Progenitor cell of endocrine pancreas (in vitro differentiated cells): Measurements from ENCODE around the gene VGLL2. TPM values are rescaled to one million over a fixed set of nuclear protein-coding genes. Genes with fewer than 3 reads are reported as not detected.
"Not testable (repeated sequence)": the region's sequence is repeated elsewhere in the genome, so short reads cannot be mapped to it uniquely, and the experiment has no call there.

Experiments
- DNase-seq: peaks from one replicate; pipeline ENCODE4 v3.0.0; 2021; ENCODE audit warnings: low spot score; ENCODE audit not compliant: unreplicated experiment
- H3K27ac Mint-ChIP-seq: 2 replicates; pipeline ENCODE4 v1.8.0; 2021; ENCODE audit warnings: mild to moderate bottlenecking, moderate library complexity, mixed read lengths
- H3K27me3 Mint-ChIP-seq: 2 replicates; pipeline ENCODE4 v1.8.0; 2021; ENCODE audit warnings: mixed read lengths
- H3K36me3 Mint-ChIP-seq: 2 replicates; pipeline ENCODE4 v1.8.0; 2022; ENCODE audit warnings: mixed read lengths; ENCODE audit not compliant: insufficient read depth
- H3K4me1 Mint-ChIP-seq: 2 replicates; pipeline ENCODE4 v1.8.0; 2021; ENCODE audit warnings: low read depth, mixed read lengths
- H3K4me3 Mint-ChIP-seq: 2 replicates; pipeline ENCODE4 v1.8.0; 2021; ENCODE audit warnings: low read depth, mild to moderate bottlenecking, moderate library complexity, mixed read lengths
- H3K9me3 Mint-ChIP-seq: 2 replicates; pipeline ENCODE4 v1.8.0; 2021; ENCODE audit warnings: low read depth, mixed read lengths
- total RNA-seq: library from RNA; stranded (reverse); gene quantifications from 2 replicates; pipeline ENCODE4 v1.2.1, GENCODE V29; 2021
- TF ChIP-seq, protein P1 (sequence below): fragments of 200-600 bp; sonication (generic); IDR thresholded peaks from one replicate; pipeline ENCODE4 v1.5.0; 2021; ENCODE audit warnings: antibody characterized with exemption, mild to moderate bottlenecking; ENCODE audit not compliant: unreplicated experiment

Gene VGLL2
- total RNA-seq, 1 donor from 2014 or later = not detected

DNA sequence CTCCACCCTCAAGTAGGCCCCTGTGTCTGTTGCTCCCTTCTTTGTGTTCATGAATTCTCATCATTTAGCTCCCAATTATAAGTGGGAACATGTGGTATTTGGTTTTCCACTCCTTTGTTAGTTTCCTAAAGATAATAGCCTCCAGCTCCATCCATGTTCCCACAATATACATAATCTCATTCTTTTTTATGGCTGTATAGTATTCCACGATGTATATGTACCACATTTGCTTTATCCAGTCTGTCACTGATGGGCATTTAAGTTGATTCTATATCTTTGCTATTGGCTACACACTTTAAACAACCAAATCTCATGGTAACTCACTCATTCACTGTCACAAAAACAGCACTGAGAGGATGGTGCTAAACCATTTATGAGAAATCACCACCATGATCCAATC, 35.5 kb upstream of the VGLL2 start:
- H3K36me3 Mint-ChIP-seq = no peaks in the 10 kb centered on the region
- H3K4me3 Mint-ChIP-seq = no peak overlapping the region
- H3K27ac Mint-ChIP-seq = no peak overlapping the region
- TF ChIP-seq, protein P1, sequence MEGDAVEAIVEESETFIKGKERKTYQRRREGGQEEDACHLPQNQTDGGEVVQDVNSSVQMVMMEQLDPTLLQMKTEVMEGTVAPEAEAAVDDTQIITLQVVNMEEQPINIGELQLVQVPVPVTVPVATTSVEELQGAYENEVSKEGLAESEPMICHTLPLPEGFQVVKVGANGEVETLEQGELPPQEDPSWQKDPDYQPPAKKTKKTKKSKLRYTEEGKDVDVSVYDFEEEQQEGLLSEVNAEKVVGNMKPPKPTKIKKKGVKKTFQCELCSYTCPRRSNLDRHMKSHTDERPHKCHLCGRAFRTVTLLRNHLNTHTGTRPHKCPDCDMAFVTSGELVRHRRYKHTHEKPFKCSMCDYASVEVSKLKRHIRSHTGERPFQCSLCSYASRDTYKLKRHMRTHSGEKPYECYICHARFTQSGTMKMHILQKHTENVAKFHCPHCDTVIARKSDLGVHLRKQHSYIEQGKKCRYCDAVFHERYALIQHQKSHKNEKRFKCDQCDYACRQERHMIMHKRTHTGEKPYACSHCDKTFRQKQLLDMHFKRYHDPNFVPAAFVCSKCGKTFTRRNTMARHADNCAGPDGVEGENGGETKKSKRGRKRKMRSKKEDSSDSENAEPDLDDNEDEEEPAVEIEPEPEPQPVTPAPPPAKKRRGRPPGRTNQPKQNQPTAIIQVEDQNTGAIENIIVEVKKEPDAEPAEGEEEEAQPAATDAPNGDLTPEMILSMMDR = no peak
- H3K9me3 Mint-ChIP-seq = peaks cover 5% of the 10 kb centered on the region
- no peaks in the 10 kb centered on the region for H3K27me3 Mint-ChIP-seq
- no peaks in the 10 kb centered on the region for H3K4me1 Mint-ChIP-seq
- DNase-seq = no peak

DNA sequence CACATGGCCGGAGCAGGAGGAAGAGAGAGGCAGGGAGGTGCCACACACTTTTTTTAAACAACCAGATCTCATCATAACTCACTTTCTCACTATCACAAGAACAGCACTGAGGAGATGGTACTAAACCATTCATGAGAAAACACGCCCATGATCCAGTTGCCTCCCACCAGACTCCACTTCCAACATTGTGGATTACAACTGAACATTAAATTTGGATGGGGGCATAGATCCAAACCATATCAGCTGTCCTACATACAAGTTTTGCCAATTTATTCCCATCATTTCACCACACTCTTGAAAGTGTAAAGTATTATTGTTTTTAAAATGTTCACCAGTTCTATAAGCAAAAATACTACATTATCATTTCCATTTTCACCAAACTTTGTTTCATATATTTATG, 33.9 kb upstream of the VGLL2 start:
- no peak overlapping the region for H3K27ac Mint-ChIP-seq
- H3K4me3 Mint-ChIP-seq = no peak overlapping the region
- H3K4me1 Mint-ChIP-seq = no peaks in the 10 kb centered on the region
- peaks cover 5% of the 10 kb centered on the region for H3K9me3 Mint-ChIP-seq
- no peaks in the 10 kb centered on the region for H3K36me3 Mint-ChIP-seq
- no peaks in the 10 kb centered on the region for H3K27me3 Mint-ChIP-seq
- DNase-seq = no peak
- TF ChIP-seq, protein P1 = no peak

- H3K27ac Mint-ChIP-seq = no peak overlapping the region
- no peaks in the 10 kb centered on the region for H3K27me3 Mint-ChIP-seq
- no peaks in the 10 kb centered on the region for H3K36me3 Mint-ChIP-seq
- H3K9me3 Mint-ChIP-seq = peaks cover 5% of the 10 kb centered on the region
- TF ChIP-seq, protein P1 = no peak
- H3K4me1 Mint-ChIP-seq = no peaks in the 10 kb centered on the region
- no peak overlapping the region for H3K4me3 Mint-ChIP-seq
- no peak for DNase-seq
Measured at GRCh38 chr6:117232196-117232595, 33.2 kb upstream of the VGLL2 start.

GRCh38 chr6:117233145-117233544, 32.2 kb upstream of the VGLL2 start:
- H3K4me1 Mint-ChIP-seq = no peaks in the 10 kb centered on the region
- no peak overlapping the region for H3K4me3 Mint-ChIP-seq
- H3K36me3 Mint-ChIP-seq = no peaks in the 10 kb centered on the region
- peaks cover 5% of the 10 kb centered on the region for H3K9me3 Mint-ChIP-seq
- DNase-seq = no peak
- TF ChIP-seq, protein P1 = no peak
- H3K27me3 Mint-ChIP-seq = no peaks in the 10 kb centered on the region
- no peak overlapping the region for H3K27ac Mint-ChIP-seq

DNA sequence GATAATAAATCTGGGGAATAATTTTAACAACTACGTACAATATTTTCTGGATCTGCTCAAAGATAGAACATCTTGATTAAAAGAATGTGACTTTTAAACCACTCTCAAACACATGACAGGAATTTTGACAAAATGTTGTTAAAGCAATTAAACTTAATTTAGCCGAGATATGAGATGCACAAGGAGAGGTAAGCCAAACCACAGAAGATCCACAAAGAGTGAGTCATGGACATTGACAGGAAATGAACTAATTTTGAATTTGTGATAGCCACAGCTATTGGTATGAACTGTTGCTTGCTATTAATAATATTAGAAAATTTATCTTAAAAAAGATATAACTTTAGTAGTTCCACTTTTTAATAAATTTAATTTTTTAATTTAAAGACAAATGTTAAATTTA, 27.8 kb upstream of the VGLL2 start:
- TF ChIP-seq, protein P1 = no peak
- DNase-seq = no peak
- no peaks in the 10 kb centered on the region for H3K4me1 Mint-ChIP-seq
- no peak overlapping the region for H3K4me3 Mint-ChIP-seq
- H3K36me3 Mint-ChIP-seq = no peaks in the 10 kb centered on the region
- H3K27me3 Mint-ChIP-seq = no peaks in the 10 kb centered on the region
- H3K27ac Mint-ChIP-seq = no peak overlapping the region
- no peaks in the 10 kb centered on the region for H3K9me3 Mint-ChIP-seq

- not testable (repeated sequence) for H3K27me3 Mint-ChIP-seq, H3K36me3 Mint-ChIP-seq, H3K9me3 Mint-ChIP-seq, H3K4me1 Mint-ChIP-seq, DNase-seq
- H3K27ac Mint-ChIP-seq = peak overlapping the region; percentile 89
- peak overlapping the region; percentile 78 for H3K4me3 Mint-ChIP-seq
Measured at GRCh38 chr6:117244571-117244970, 20.8 kb upstream of the VGLL2 start.

DNA sequence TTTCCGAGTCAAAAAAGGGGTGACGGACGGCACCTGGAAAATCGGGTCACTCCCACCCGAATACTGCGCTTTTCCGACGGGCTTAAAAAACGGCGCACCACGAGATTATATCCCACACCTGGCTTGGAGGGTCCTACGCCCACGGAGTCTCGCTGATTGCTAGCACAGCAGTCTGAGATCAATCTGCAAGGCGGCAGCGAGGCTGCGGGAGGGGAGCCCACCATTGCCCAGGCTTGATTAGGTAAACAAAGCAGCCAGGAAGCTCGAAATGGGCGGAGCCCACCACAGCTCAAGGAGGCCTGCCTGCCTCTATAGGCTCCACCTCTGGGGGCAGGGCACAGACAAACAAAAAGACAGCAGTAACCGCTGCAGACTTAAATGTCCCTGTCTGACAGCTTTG, 20.4 kb upstream of the VGLL2 start:
- Mint-ChIP-seq H3K4me3 (peak overlapping the region; percentile 78), H3K27ac (peak overlapping the region; percentile 89)
- H3K36me3 Mint-ChIP-seq, H3K9me3 Mint-ChIP-seq, DNase-seq, H3K27me3 Mint-ChIP-seq, H3K4me1 Mint-ChIP-seq: not testable (repeated sequence)
